HCEC 1CT (cell line): Measurements from ENCODE around the gene CASP3.

Experiments used
- DNase-seq: peaks from one replicate; pipeline ENCODE4 v3.0.0-alpha.2; 2017

CASP3 gene

DNA sequence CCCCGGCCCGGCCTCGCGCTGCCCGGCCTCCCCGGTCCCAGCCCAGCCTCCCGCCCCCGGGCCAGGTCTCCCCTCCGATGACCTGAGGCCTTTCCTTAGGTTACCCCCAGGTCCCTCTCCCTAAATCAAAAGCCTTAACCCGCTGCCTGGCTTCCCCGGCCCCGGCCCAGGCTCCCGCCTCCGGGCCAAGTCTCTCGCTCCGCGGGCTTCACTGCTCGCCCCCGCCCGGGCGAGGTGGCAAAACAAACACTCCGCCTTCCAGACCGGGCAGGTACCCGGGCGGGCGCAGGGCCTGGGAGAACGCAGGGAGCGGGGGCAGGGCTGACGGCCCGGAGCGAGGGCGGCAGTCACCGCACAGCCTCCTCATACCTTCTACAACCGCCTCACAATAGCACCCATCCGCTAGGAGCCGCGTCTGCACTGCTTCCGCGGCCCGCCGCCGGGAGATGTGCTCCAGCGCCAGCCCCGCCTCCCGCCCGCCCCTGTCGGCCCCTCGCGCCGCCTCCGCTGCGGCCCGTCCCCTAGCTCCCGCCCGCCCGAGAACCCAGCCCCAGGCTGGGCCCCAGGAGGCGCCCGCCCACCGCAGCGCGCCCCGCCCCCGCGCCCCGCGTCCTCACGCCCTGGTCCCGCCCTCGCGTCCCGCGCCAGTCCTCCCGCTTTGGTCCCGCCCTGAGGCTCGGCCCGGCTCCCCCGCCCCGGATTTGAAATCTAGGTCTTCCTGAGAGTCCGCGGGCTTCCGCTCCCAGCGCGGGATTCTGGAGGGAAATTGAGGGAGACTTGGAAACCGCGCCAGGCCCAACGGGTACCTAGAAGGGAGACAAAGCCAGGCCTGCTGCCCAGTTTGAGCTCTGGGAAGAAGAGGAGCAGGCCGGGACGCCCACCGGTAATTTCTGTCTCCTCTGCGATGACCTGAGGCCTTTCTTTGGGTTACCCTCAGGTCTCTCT, at the start of gene CASP3, which contains the start of gene PRIMPOL:
Gene CASP3 (minus strand): TSS at position 422 of the 945 bp plus-strand sequence. CDS start 10,994 bp downstream, outside the sequence.
Gene PRIMPOL (plus strand): TSS at position 713 of the 945 bp plus-strand sequence. CDS start 7,403 bp downstream, outside the sequence.
- peak; percentile 86 for DNase-seq

DNA sequence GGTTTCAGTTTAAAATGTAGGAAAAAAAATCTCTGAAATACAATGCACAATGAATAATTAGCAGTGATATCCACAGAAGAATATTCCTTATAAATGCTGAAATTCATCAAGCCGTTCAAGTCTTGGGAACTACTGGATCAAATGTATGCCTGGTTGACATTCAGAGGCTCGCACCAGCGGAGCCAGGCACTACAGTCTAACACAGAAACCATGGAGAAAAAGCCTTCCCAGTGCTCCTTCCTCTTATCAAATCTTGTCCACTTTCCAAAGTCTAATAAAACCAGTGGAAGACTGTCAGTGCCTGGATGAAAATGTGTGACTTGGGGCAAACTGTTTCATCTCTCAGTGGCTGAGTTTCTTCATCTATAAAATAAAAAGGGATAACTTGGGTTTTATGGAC, 48.7 kb upstream of the CASP3 start:
- no peak for DNase-seq

DNA sequence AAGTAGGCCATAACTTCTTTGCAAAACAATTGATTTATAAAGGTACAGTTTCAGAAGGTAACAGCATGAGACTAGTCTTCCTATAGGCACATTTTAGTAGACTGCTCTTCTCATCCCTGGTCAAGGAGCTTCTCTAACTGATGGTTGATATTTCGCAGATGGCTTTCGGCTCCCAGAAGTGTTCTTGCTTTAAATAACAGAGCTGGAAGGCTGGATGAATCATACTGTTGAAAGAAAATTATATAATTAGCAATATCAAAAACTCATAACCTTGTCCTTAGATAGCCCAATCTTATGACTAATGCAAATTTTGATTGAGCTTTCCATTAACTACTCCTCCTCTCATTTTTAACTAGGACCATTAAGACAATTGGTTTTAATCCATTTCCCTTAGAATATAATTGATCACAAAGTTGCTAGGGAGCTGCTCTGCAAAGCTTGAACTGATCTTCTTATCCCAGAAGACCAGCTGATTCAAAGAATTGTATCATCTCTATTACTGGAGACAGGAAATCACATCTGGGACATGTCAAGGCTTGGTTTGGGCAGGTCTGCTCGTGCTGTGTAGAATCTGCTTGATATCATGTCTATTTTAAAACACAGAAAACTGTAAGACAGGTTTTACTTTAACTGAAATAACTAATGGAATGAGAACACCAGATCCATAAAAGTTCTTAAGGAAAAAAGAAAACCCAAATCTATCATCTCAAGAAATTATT, 46.1 kb upstream of the CASP3 start:
- DNase-seq = no peak

DNA sequence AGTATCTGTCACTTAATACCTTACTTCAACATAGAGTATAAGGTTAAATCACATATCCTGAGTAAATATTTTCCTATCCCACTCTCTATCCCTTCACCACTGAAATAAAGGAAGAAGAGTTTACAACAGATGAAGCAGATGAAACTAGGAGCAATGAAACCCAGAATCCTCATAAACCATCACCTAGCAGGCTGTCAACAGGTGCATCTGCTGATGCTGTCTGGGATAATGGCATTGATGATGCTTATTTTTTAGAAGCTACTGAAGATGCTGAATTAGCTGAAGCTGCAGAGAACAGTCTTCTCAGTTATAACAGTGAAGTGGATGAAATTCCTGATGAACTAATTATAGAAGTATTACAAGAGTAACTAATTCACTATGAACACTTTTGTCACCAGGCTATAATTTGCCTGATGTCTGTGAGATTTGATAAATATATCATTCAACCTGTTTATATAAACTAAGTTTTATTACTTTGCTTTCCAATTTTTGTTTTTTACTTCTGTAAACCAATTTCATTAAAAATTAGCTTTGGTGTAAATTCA, 45.2 kb upstream of the CASP3 start:
- no peak for DNase-seq

DNA sequence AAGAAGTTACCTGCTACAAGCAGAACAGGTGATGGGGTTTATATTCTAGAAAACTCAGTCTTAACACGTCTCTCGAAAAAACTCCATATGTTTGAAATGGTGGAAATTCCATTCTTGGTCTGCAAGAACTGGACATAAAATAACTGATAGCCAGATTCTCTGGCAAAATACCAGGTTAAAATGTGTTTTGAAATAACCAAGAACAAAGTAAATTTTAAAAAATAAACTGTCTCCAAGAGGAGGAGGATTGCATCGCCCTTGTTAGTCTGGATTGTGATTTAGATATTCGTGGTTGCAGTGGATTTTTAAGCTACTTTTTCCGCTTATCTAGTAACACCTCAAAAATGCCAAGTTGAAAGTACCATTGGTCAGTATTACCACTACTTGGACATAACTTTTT, 43.8 kb upstream of the CASP3 start:
- DNase-seq = no peak

DNA sequence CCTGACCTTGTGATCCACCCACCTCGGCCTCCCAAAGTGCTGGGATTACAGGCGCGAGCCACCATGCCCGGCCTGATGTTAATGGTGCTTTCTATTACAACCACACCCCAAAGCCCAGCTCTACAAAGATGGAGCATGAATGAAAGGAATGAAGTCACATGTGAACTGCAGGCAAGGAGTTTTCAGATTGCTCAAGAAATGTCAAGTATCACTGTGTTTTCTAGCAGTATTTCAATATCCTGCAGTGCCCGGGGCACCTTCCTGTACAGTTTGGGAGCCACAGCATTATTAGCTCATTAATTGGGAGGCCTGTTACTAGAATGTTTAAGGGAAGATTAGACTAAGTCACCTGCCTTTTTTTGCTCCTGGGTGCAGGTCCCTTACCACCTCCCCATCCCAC, 40.4 kb upstream of the CASP3 start:
- DNase-seq = no peak

DNA sequence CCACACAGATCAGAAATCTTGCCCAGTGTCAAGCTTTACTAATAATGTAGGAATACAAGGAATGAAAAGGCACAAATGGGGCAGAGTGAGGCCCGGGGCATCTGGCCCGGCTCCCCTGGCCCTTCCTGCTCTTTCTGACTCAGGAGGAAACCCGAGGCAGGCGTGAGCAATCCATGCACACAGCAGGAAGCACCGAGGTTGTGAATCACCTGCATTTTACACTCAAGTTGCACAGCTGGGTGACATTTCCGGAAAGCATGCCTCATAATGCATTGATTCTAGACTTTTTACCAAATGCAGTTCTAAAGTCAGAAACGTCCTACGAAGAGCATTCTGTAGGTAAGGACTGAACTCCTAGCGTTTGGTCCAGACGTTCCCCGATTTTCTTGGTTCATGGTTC, 39.2 kb upstream of the CASP3 start:
- DNase-seq = peak; percentile 87

DNA sequence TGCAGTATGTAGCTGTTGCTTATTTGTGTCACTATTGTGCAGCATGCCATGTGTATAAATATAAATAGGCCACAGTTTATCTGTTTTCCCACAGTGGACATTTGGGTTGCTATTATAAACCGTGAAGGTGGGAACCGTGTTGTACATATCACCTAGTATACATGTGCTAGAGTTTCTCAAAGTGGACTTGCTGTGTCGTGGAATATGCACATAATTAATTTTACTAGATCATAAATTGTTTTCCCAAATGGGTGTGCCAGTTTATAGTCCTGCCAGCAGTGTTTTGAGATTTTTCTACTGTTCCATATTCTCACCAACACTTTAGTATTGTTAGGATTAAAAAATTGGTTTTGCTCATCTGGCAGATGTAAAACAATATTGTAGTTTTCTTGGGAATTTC, 38.8 kb upstream of the CASP3 start:
- DNase-seq = no peak

DNA sequence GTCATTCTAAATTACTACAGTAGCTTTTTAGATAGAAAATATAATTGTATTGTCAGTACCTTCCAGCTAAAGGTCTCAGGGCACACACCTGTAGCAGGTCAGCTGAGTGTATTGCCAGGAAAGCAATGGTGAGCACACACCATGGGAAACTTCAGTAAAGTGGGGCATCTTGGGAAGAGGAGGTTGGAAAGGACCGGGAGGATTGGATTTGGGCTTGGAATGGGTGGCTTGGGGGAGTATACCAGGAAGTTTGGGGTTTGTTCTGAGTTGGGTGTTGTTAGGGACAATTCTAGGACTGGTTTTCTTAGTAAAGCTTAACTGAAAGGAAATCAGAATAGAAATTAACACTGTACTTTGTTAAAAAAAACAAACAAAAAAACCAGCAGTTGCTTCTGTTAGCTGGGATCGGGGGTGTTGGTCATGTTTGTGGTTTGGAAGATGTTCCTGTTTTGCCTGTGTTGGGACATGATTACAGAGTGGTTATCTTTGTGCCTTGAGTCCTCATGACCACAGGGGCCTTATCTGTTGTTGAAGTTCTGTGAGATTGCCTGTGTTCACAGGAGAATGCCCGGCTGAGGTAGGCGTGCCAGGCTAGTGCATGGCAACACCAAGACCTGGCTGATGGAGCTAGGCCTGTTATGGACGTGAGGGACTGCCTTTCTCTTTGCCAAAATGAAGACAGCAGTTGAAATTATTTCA, 35.4 kb upstream of the CASP3 start:
- DNase-seq = no peak

DNA sequence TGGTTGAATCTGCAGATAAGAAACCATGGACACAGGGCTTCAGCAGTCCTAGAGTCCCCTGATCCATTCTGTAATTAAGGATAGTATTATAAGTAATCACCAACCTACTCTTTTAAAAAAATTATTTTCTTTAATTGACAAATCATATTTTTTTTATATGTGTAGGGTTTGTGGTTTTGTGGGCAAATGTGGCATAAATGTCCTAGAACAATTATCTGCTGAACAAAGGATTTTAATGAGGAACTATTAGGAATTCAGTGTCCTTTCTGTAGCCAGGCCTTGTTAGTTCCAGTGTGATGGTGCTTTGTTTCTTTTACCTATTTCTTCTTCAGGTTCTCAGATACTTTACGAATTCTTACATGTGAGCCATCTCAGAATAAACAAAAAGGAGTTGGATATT, 32.7 kb upstream of the CASP3 start:
- no peak for DNase-seq

DNA sequence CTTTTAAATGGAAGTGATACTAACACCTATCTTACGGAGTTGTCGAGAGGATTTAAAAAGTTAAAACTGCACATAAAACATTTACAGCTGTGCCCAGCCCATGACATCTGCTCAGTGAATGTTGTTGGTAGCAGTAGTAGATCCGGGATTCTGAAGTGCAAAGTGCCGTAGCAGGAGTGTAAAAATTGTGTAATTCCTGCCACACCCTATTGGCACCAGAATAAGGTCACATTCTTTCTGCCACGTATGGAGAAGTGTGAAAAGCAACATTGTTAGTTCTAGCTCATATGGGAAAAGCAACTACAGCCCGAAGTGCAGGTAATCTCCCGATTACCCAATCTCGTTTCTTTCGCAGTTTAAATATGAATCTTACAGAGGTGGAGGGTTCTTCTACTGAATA, 31.5 kb upstream of the CASP3 start:
- no peak for DNase-seq

DNA sequence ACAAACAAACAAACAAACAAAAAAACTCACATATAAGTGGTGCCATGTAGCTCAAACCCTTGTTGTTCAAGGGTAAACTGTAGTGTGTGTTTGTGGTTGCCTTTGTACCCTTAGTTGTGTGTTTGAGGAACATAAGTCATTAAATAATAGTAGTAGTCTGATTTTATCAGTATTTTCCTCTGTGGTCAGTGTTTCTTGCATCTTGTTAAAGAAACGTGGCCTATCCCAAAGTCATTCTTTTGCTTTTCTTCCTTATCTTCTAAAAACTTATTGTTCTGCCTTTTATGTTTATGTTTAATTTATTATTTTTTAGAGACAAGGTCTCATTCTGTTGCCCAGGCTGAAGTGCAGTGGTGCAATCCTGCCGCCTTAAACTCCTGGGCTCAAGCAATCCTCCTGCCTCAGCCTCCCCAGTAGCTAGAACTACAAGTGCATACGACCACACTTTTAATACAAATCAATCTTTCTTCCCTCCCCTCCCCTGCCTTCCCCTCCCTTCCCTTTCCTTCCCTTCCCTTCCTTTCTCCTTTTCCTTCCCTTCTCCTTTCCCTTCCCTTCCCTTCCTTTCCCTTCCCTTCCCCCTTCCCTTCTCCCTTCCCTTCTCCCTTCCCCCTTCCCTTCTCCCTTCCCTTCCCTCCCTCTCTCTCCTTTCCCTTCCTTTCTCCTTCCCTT, 26.7 kb upstream of the CASP3 start:
- DNase-seq = no peak

DNA sequence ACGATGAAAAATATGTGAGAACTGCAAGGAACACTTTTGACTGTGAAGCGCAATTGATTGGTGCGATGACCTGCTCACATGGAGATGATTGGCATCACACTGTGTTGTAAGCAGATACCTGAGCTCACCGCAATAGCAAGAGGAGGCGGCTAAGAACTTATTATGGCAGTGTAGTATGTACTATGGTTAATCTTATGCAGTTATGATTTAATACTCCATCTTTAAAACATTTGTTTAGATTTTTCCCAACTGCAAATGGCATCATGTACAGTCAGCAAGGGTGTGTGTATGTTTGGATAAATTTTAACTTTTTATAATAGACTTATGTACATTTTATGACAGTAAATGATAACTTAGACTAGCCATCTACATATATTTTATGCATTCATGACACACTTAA, 25.8 kb upstream of the CASP3 start:
- no peak for DNase-seq

DNA sequence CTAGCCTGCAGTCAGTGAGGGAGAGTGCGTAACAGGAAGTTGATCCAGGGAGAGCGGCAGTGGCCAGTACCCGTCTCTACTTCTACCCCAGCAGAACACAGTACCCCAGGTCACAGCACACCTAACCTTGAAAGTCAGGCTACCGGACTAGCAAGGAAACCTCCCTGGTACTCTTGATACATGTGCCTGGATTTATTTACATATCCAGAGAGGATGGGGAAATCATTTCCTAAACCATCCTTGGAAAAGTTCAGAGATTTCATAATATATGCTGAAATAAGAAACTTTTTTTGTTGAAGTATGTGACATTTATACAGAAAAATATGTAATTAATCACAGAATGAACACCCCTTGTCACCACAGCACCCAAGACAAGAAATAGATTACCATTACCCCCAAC, 24.8 kb upstream of the CASP3 start:
- no peak for DNase-seq

DNA sequence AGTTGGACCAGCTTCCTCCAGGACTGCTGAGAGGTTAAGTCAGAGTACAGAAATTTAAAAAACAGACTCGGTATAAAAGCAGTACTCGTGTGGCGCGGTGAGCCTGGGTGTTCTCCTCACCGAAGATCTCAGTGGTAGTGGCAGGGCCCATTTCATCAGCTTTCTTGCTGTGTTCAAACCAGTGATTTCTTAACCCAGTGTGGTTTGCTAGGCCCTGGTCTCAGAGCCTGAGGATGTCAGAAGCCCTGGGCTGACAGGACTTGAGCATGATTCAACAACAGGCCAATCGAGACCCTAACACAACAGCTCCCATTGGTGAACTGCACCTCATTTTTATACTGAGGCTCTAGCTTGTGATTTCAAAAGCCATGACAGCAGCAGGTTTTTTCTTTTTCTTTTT, 23.5 kb upstream of the CASP3 start:
- no peak for DNase-seq

DNA sequence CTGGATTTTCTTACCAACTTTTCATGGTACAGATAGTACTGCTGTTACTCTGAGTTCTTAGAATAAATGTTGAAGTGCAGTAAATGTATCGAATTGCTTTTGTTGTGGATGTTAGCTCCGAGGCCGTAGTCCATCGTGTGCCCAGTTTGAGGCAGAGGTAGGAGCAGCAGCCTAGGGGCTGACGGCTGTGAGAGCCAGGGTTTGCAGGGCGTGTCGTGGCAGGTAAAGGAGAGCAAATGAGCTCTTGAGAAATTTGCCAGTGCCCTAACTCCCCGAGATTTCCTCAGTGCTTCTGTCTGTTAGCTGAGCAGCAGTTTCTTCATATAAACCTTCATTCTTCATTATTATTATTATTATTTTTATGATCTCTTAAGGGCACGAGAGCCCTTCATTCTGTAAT, 21.9 kb upstream of the CASP3 start:
- DNase-seq = no peak

DNA sequence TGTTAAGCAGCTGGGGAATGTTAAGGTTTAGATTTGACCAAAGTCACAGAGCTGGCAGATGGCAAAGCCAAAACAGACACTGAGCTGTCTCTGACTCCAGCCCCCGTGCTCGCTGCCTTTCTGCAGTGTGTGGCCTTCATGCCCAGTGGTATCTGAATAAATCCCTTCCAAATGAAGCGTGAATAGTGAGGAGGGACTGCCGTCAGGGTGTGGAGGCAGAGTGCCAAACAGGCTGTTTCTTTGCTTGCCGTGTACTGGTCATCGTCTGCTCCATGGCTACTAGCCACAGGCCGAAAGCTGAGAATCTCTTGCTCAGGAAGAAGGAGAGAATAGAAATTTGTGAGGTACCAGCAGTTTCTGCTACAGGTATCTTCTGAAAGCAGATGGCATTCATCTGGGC, 20.0 kb upstream of the CASP3 start:
- no peak for DNase-seq

DNA sequence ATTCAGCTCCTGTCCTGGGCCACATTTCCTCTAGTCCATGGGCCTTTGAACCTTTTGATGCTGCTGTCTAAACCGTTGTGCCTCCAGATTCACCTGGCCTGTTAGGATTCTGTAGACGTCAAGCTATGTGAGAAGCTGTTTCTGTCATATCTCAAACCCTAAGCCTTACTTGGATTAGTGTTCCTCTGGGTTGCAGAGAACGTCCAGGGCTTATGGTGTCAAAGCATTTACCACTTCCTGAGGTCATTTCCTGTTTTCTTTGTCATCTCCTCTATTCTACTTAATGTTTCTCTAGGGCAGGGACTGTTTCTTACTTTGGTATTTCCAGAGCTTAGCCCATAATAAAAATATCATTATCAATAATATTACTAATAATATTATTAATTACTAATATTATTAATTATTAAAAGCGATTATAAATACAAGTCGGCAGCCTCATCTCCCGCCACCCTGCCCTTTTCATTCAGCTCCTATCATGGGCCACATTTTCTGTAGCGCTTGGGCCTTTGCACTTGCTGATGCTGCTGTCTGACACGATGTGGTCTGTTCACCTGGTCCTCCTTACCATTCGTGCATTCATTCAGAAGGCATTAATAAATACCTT, 19.4 kb upstream of the CASP3 start:
- DNase-seq = no peak

DNA sequence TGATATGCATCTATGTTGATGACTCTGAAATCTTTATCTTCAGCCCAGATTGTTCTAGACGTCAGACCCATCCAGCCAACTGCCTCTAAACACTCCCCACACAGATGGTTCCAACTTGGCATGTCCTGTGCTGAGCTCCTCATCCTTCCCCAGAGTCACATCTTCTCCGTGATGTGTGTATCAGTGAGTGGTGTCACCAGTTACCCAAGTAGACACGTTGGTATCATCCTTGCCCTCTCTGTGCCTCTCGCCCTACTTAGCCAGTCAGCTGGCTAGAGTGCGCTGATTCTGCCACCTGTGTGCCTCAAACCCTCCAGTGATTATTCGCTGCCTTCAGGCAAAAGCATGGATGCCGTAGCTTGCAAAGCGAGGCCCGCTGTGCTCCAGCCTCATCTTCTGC, 18.8 kb upstream of the CASP3 start:
- DNase-seq = no peak

DNA sequence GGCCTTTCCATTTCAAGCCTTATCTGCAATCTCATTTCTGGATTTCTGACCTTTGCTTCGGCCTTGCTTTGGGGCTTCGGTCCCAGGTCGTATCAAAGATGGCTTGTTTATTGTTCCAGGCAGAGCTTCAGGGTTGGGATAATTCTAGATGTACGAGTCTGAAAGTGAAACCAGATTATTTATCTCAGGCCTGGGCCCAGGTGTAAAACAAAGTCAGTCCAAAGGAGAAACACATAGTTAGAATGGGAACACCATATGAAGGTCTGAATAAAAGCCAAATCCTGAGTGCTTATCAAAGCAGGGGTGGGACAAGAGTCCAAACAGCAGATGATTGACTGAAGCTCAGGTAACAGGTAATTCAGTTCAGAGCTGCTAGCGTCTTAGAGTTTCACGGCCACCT, 17.4 kb upstream of the CASP3 start:
- DNase-seq = no peak

DNA sequence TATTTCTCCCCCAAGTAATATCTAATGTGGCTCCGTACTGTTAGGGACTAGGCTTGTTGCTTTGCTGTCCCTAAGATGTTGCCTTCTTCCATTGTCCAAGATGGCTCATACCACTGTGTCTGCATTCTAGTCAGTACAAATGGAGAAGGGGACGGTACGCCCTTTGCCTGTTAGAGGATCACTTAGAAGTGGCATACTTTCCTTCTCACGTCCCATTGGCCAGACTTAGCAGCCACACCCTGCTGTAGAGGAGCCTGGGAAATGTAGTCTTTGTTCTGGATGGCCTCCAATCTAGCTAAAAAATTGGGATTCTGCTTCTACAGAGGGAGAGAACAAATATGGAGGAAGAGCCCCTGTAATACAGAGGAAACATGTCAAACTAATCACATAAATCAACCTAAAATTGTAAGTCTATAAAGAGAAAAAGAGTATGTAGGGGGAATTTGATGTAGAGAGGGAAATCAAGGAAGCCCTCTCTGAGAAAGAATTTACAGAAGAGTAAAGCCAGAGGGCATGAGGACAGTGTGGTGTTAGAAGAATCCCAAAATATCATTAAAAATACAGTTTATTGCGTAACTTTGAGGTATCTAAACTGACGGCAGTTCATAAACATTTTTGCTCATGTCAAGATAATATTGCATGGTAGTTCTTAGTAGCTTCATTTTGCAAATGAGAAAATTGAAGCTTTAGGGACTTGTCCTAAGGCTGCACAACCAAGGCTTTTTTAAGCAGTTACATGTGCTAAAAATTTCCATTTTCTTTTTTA, 15.4 kb upstream of the CASP3 start:
- no peak for DNase-seq
